Brain pericyte (primary cell): ENCODE results near the gene NDUFS7.
"Not testable (repeated sequence)": the region's sequence is repeated elsewhere in the genome, so short reads cannot be mapped to it uniquely, and the experiment has no call there.

Experiments
- DNase-seq: peaks from one replicate; pipeline ENCODE4 v3.0.0-alpha.2; 2012; ENCODE audit warnings: low read depth, low spot score

Gene NDUFS7

GRCh38 chr19:1417681-1418495 lies 34.2 kb downstream of the NDUFS7 start:
- DNase-seq, result no peak

- DNase-seq, result no peak
These were observed 34.7 kb downstream of the NDUFS7 start for GRCh38 chr19:1418496-1418775.

- DNase-seq, result no peak
These were observed 35.4 kb downstream of the NDUFS7 start for GRCh38 chr19:1418951-1419738.

GRCh38 chr19:1420085-1420484 lies 36.4 kb downstream of the NDUFS7 start:
- not testable (repeated sequence) for DNase-seq

DNA sequence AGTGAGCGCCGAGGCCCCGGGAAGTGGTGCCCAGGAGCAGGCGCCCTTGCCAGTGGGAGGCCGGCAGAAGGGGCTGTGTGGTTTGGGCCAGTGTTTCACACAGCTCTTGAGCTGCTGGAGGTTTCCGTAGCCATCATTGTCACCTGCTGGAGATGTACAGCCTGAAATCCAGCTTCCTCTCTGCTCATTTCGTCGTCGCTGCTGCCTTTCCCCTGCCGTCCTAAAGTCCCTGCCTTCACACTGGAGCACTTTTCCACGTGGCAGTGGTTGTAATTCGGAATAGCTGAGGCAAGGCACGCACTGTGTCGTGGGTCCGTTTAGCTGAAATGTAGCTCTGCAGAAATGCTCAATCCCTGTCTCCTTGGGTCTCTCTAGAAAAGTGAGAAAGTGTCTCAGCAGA lies 36.9 kb downstream of the NDUFS7 start:
- DNase-seq, result no peak

GRCh38 chr19:1421218-1421957 lies 37.7 kb downstream of the NDUFS7 start:
- no peak for DNase-seq

DNA sequence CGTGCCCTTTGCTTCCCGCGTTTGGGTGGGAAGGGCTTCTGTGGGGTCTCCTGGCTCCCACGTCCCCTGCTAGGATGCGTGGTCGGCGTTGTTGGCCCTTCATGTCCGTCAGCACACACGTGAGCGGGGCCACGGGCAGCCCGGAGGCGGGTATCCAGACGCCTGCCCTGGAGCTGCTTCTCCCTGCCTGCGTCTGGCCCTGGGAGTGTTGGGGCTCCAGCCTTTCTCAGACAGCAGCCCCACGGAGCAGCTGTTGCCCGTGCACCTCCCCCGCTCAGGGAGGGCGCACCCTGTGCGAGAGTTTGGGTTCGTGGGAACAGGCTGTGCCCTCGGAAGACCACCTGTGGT lies 38.2 kb downstream of the NDUFS7 start:
- no peak for DNase-seq

GRCh38 chr19:1422360-1422759 lies 38.7 kb downstream of the NDUFS7 start:
- no peak for DNase-seq

GRCh38 chr19:1422943-1423342 lies 39.2 kb downstream of the NDUFS7 start:
- DNase-seq, result no peak

DNA sequence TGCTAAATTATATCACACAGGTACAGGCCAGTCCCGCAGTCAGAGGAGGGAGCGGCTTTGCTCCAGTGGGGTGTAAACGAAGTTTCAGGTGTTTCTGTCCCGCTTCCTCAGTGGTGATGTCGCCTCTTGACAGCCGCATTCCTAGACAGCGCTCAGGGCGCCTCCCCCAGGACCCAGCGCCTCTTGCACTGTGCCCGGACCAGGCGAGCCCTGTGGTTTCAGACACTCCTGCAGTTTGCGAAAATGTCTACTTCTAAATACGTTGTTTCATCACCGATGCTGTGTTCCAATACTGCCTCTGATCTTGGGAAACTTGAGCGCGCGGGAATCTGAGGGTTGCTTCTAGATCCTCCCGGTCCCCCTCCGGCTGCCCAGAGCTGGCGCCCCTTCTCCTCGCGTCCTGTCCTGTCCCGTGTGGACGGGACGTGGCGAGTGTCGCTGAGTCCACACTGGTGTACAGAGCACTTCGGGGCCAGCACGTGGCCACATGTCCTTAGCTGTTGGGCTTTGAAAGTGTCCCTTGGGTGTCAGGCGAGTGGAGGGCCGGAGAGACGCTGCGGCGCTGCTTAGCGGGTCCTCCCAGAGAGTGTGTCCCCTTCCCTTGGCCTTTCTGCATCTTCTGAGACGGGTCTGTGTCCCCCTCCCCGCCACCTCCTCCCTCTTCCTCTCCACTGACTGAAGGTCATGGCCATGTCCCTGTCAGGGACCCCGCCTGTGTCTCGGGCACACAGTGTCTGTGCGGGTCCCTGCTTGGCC lies 39.9 kb downstream of the NDUFS7 start:
- DNase-seq, result no peak

GRCh38 chr19:1424192-1424955 lies 40.7 kb downstream of the NDUFS7 start:
- no peak for DNase-seq

DNA sequence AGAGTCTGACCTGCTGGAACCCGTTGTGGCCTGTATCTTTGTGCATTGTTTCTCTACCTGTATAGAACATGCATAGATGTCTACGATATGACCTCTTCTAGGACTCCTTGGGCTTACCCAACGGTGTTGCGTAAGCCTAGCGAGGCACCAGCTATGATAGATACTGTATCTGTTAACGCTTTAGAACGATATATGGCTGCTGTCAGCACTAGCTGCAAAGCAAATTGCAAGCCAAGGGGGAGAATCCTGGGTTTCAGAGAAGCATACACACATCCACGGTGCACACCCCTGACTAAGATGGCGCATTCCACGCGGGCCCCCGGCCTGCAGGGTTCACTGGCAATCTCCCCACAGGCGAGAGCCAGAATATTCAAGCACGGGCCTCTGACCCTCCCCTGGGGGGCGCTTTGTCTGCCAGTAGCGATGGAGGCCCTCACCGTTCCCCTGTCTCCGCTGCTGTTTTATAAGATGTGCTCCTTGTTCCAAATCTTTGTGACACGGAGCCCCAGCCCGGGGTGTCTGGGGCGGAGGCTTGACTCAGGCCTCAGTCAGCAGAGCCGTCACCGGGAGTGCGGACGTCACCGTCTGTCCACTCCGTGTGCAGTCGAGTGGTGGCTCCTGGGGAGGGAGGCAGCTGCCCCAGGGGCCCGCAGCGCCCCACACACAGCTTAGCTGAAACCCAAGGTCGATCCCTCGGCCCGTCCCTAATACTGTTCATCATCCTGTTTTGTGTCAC lies 41.6 kb downstream of the NDUFS7 start:
- DNase-seq, result no peak

DNA sequence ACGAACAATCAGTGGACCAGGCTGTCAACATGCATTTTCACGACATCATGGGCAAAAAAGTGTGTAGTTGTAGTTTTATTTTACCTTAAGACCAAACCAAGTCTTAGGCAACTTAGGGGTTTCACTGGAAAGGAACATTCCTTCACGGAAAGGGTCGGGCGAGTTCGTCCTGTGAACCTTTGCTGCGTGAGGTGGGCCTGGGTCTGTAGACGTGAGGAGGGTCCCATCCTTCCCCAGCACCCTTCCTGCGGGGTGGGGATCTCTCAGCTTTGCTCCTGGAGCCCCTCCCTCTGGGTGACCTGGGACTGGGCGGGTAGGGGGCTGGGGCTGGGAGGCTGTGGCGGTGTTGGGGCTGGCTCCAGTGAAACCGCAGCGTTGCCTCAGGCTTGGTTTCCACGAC lies 42.2 kb downstream of the NDUFS7 start:
- no peak for DNase-seq

DNA sequence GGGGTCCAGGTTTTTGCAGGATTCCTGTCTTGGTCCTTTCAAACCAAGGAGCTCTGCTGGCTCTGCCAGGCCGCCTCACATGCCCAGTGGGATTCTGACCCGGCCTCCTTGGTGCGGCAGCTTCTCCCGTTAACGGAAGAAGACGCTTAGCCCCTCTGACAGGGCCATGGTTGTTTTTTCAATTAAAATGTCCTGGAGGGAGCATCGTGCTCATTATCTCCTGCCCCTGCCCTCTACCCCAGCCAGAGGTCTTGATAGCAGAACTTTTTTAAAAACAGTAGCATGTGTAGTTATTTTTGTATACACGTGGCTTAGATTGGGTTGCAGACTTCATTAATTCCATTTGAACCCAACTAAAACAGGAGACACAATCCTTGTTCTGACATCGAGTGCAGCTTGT lies 43.0 kb downstream of the NDUFS7 start:
- DNase-seq, result no peak

- no peak for DNase-seq
These were observed 43.7 kb downstream of the NDUFS7 start for GRCh38 chr19:1427221-1427920.

DNA sequence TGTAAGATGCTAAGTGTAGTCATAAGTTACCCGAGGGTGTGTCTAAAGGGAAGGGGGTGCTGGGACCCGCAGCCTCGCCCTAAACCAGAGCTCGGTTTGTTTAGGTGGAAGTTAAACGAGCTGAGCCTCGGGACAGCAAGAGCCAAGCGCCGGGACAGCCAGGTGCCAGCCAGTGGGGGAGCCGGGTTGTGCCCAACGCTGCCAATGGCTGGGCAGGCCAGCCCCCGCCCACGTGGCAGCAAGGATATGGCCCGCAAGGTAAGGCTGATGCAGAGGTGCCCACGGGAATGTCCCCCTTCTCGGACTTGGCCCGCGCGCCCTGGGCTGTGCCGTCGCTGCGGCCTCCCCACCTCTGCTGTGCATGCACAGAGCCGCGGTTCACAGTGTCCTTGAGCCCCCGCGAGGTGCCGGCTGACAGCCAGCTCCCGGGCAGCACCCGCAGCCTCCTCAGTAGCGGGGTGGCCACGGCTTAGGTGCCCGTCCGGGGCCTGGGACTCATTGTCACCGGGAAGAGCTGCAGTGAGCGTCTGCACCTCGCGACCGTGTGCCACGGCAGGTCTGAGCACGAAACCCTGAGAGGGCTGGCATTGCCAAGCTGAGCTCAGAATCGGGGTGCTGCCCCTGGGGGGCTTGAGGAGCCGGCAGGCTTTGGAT lies 45.2 kb downstream of the NDUFS7 start:
- DNase-seq, result no peak

- no peak for DNase-seq
These were observed 46.0 kb downstream of the NDUFS7 start for GRCh38 chr19:1429750-1430149.

GRCh38 chr19:1430246-1430645 lies 46.5 kb downstream of the NDUFS7 start:
- no peak for DNase-seq

DNA sequence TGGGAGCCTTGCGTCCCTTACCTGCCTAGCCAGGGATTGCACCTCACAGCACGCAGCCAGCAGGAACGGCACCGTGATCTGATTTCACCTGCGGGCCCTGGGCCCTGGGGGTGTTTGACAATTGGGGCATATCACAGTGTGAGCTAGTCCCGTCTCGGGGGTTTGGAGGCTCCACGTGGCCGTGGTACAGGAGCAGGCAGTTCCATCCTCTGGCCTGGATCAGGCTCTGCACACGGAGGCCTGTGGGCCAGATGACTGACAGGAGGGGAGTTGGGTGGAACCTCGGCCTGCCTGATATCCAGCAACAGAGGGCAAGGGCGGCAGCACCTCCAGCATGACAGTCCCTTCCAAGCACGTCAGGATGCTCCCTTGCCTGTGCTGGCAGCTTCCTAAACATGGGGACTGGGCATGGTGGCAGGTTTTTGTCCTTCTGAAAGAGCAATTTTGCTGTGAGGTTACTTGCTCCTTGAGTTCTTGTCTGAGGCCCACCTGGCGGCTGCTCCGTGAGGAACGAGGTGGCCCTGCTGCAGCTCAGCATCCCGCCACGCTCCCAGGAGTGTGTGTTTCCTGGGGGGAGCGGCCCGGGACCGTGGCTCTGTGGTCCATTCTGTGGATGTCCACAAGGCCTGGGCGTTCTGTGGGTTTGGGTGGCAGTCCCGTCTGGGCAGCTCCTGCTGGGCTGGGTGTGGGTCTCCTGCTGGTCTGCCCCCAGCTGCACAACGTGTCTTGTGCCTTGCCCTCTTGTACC lies 48.2 kb downstream of the NDUFS7 start:
- DNase-seq, result no peak
